Hepatocyte (in vitro differentiated cells): ENCODE data around the gene POLG2. TPM values are rescaled to one million over a fixed set of nuclear protein-coding genes. Genes with fewer than 3 reads are reported as not detected.

Experiments used
- DNase-seq: peaks from one replicate; pipeline ENCODE4 v3.0.0-alpha.2; 2016; ENCODE audit warnings: low spot score
- H2AFZ ChIP-seq: fragments of 200-600 bp; sonication (generic); 2 replicates; pipeline ENCODE4 v1.6.0; 2016; ENCODE audit warnings: antibody characterized with exemption, mild to moderate bottlenecking
- H3K27ac ChIP-seq: fragments of 200-600 bp; sonication (generic); 2 replicates; pipeline ENCODE4 v1.5.1; 2016; ENCODE audit warnings: mild to moderate bottlenecking
- H3K27me3 ChIP-seq: fragments of 200-600 bp; sonication (generic); 2 replicates; pipeline ENCODE4 v1.6.1; 2016
- H3K36me3 ChIP-seq: fragments of 200-600 bp; sonication (generic); replicated peaks from 2 replicates; pipeline ENCODE4 v1.5.1; 2016; ENCODE audit warnings: low read depth; ENCODE audit not compliant: insufficient read depth
- H3K4me1 ChIP-seq: fragments of 200-600 bp; sonication (generic); 2 replicates; pipeline ENCODE4 v1.5.1; 2016; ENCODE audit warnings: mild to moderate bottlenecking, moderate library complexity; ENCODE audit not compliant: insufficient read depth
- H3K4me2 ChIP-seq: fragments of 200-600 bp; sonication (generic); 2 replicates; pipeline ENCODE4 v1.6.0; 2016
- H3K4me3 ChIP-seq: fragments of 200-600 bp; sonication (generic); 2 replicates; pipeline ENCODE4 v1.5.1; 2016; ENCODE audit warnings: mild to moderate bottlenecking
- H3K79me2 ChIP-seq: fragments of 200-600 bp; sonication (generic); 2 replicates; pipeline ENCODE4 v1.6.0; 2017; ENCODE audit warnings: mild to moderate bottlenecking
- H3K9me2 ChIP-seq: fragments of 200-600 bp; sonication (generic); replicated peaks from 2 replicates; pipeline ENCODE4 v1.6.0; 2017; ENCODE audit warnings: mild to moderate bottlenecking; ENCODE audit not compliant: insufficient read depth
- H3K9me3 ChIP-seq: fragments of 200-600 bp; sonication (generic); 2 replicates; pipeline ENCODE4 v1.5.1; 2016; ENCODE audit warnings: low read depth, mild to moderate bottlenecking
- H4K20me1 ChIP-seq: fragments of 200-600 bp; sonication (generic); 2 replicates; pipeline ENCODE4 v1.6.0; 2016; ENCODE audit warnings: mild to moderate bottlenecking; ENCODE audit not compliant: insufficient read depth, poor library complexity, severe bottlenecking
- CTCF ChIP-seq: fragments of 200-600 bp; sonication (generic); IDR thresholded peaks from 2 replicates; pipeline ENCODE4 v1.5.1; 2016; ENCODE audit warnings: antibody characterized with exemption, mild to moderate bottlenecking; ENCODE audit not compliant: poor library complexity
- EZH2 ChIP-seq: fragments of 200-600 bp; sonication (generic); IDR thresholded peaks from 2 replicates; pipeline ENCODE4 v1.6.1; 2016; ENCODE audit warnings: antibody characterized with exemption, mild to moderate bottlenecking, borderline replicate concordance
- EZH2phosphoT487 ChIP-seq: fragments of 200-600 bp; sonication (generic); IDR thresholded peaks from one replicate; pipeline ENCODE4 v1.6.1; 2018; ENCODE audit warnings: antibody characterized with exemption, mild to moderate bottlenecking, low read depth, moderate library complexity; ENCODE audit not compliant: unreplicated experiment, severe bottlenecking
- WGBS: methylation state at CpG from one replicate; pipeline ENCODE4 v1.1.6; 2016; ENCODE audit warnings: low lambda C conversion rate; ENCODE audit errors: missing lambda C conversion rate; 5-methylcytosine and 5-hydroxymethylcytosine counted together
- polyA plus RNA-seq: library from polyadenylated mRNA; unstranded; fragments of >200 nt; fragmentation: Nextera tagmentation; extraction: Ambion mirVana; gene quantifications from 2 replicates; pipeline ENCODE4 v1.2.1, GENCODE V29; 2016
- total RNA-seq: library from RNA; depleted of rRNA; stranded (reverse); fragments of >200 nt; gene quantifications from 2 replicates; pipeline ENCODE4 v1.2.3, GENCODE V29; 2014

Gene POLG2
- total and polyA plus RNA-seq, 2 experiments from 2014 or later: 8.1 to 9.7 TPM

- no peak overlapping the region for H3K4me2 ChIP-seq
- no peak overlapping the region for H3K27ac ChIP-seq
- H3K79me2 ChIP-seq: no peaks in the 10 kb centered on the region
- no peaks in the 10 kb centered on the region for H3K4me1 ChIP-seq
- TF ChIP-seq EZH2phosphoT487: no peak
- no peak for TF ChIP-seq CTCF
- no peak for TF ChIP-seq EZH2
- 98% methylated on average over 2 of the region's 2 CpGs for WGBS
- H3K4me3 ChIP-seq: no peak overlapping the region
- H3K27me3 ChIP-seq: no peaks in the 10 kb centered on the region
- no peaks in the 10 kb centered on the region for H3K36me3 ChIP-seq
- DNase-seq: no peak
- H3K9me3 ChIP-seq: no peaks in the 10 kb centered on the region
- H4K20me1 ChIP-seq: no peaks in the 10 kb centered on the region
- H3K9me2 ChIP-seq: no peaks in the 10 kb centered on the region
- H2AFZ ChIP-seq: no peak overlapping the region
Measured at GRCh38 chr17:64488301-64488700, 8.6 kb downstream of the POLG2 start.

GRCh38 chr17:64484380-64484779 is 12.5 kb downstream of the POLG2 start:
- no peak overlapping the region for H2AFZ ChIP-seq
- TF ChIP-seq EZH2 (no peak), EZH2phosphoT487 (no peak), CTCF (no peak)
- no peak for DNase-seq
- H3K27me3 ChIP-seq: no peaks in the 10 kb centered on the region
- H3K4me2 ChIP-seq: no peak overlapping the region
- H3K9me2 ChIP-seq: no peaks in the 10 kb centered on the region
- H3K36me3 ChIP-seq: no peaks in the 10 kb centered on the region
- H3K79me2 ChIP-seq: no peaks in the 10 kb centered on the region
- no peaks in the 10 kb centered on the region for H3K4me1 ChIP-seq
- H3K4me3 ChIP-seq: no peak overlapping the region
- H4K20me1 ChIP-seq: no peaks in the 10 kb centered on the region
- 97% methylated on average over 3 of the region's 3 CpGs for WGBS
- H3K9me3 ChIP-seq: no peaks in the 10 kb centered on the region
- no peak overlapping the region for H3K27ac ChIP-seq

- Histone ChIP-seq H3K9me3 (no peaks in the 10 kb centered on the region), H4K20me1 (no peaks in the 10 kb centered on the region), H3K27me3 (no peaks in the 10 kb centered on the region), H3K27ac (no peak overlapping the region), H3K4me2 (no peak overlapping the region), H3K79me2 (no peaks in the 10 kb centered on the region), H2AFZ (no peak overlapping the region), H3K9me2 (no peaks in the 10 kb centered on the region), H3K4me3 (no peak overlapping the region), H3K36me3 (no peaks in the 10 kb centered on the region), H3K4me1 (no peaks in the 10 kb centered on the region)
- TF ChIP-seq CTCF (no peak), EZH2phosphoT487 (no peak), EZH2 (no peak)
- 91% methylated on average over 1 of the region's 1 CpG for WGBS
- DNase-seq: no peak
Measured at GRCh38 chr17:64480951-64481350, 15.9 kb downstream of the POLG2 start.

- DNase-seq: no peak
- H3K4me3 ChIP-seq: no peak overlapping the region
- no peaks in the 10 kb centered on the region for H3K9me3 ChIP-seq
- no peak overlapping the region for H2AFZ ChIP-seq
- no peaks in the 10 kb centered on the region for H3K27me3 ChIP-seq
- no peaks in the 10 kb centered on the region for H3K79me2 ChIP-seq
- no peaks in the 10 kb centered on the region for H3K4me1 ChIP-seq
- TF ChIP-seq EZH2 (no peak), CTCF (no peak), EZH2phosphoT487 (no peak)
- no peaks in the 10 kb centered on the region for H3K9me2 ChIP-seq
- H4K20me1 ChIP-seq: no peaks in the 10 kb centered on the region
- no peaks in the 10 kb centered on the region for H3K36me3 ChIP-seq
- WGBS: 39% methylated on average over 1 of the region's 1 CpG
- no peak overlapping the region for H3K4me2 ChIP-seq
- H3K27ac ChIP-seq: no peak overlapping the region
Measured at GRCh38 chr17:64477849-64478248, 19.0 kb downstream of the POLG2 start.
